MM.1S (cell line): ENCODE measurements around the gene BAG5.

Source experiments
- DNase-seq: peaks from one replicate; pipeline ENCODE4 v3.0.0-alpha.2; 2015
- H2AFZ ChIP-seq: fragments of 300-600 bp; sonication (generic); 2 replicates; pipeline ENCODE4 v1.6.0; 2016; ENCODE audit warnings: antibody characterized with exemption, low read length
- H3F3A ChIP-seq: fragments of 300-600 bp; sonication (generic); 2 replicates; pipeline ENCODE4 v1.6.1; 2016; ENCODE audit warnings: mild to moderate bottlenecking, antibody characterized with exemption, low read length, moderate library complexity, mixed read lengths; ENCODE audit not compliant: insufficient read depth
- H3K27ac ChIP-seq: fragments of 300-600 bp; sonication (generic); 2 replicates; pipeline ENCODE4 v1.5.1; 2016; ENCODE audit warnings: mild to moderate bottlenecking, low read length
- H3K27me3 ChIP-seq: fragments of 300-600 bp; sonication (generic); replicated peaks from 2 replicates; pipeline ENCODE4 v1.6.0; 2016; ENCODE audit warnings: low read length; ENCODE audit not compliant: insufficient read depth
- H3K36me3 ChIP-seq: fragments of 300-600 bp; sonication (generic); replicated peaks from 2 replicates; pipeline ENCODE4 v1.6.1; 2016; ENCODE audit warnings: mild to moderate bottlenecking, low read length, mixed read lengths; ENCODE audit not compliant: insufficient read depth
- H3K4me1 ChIP-seq: fragments of 300-600 bp; sonication (generic); 2 replicates; pipeline ENCODE4 v1.6.1; 2016; ENCODE audit warnings: low read length, mixed read lengths
- H3K4me2 ChIP-seq: fragments of 300-600 bp; sonication (generic); 2 replicates; pipeline ENCODE4 v1.6.0; 2016; ENCODE audit warnings: low read depth, low read length
- H3K4me3 ChIP-seq: fragments of 300-600 bp; sonication (generic); 2 replicates; pipeline ENCODE4 v1.5.1; 2016; ENCODE audit warnings: low read length, mixed read lengths
- H3K79me2 ChIP-seq: fragments of 300-600 bp; sonication (generic); 2 replicates; pipeline ENCODE4 v1.6.1; 2016; ENCODE audit warnings: mixed run types, low read length, mixed read lengths
- H3K9ac ChIP-seq: fragments of 300-600 bp; sonication (generic); 2 replicates; pipeline ENCODE4 v1.6.1; 2016; ENCODE audit warnings: low read length, mixed read lengths
- H3K9me2 ChIP-seq: fragments of 300-600 bp; sonication (generic); replicated peaks from 2 replicates; pipeline ENCODE4 v1.6.1; 2016; ENCODE audit warnings: mild to moderate bottlenecking, low read length, mixed read lengths; ENCODE audit not compliant: insufficient read depth
- H3K9me3 ChIP-seq: fragments of 300-600 bp; sonication (generic); replicated peaks from 2 replicates; pipeline ENCODE4 v1.6.1; 2016; ENCODE audit warnings: mild to moderate bottlenecking, low read length, mixed read lengths; ENCODE audit not compliant: insufficient read depth
- H4K20me1 ChIP-seq: fragments of 300-600 bp; sonication (generic); 2 replicates; pipeline ENCODE4 v1.6.1; 2016; ENCODE audit warnings: mild to moderate bottlenecking, low read length, moderate library complexity, mixed read lengths; ENCODE audit not compliant: insufficient read depth
- CTCF ChIP-seq: fragments of 300-600 bp; sonication (generic); IDR thresholded peaks from 2 replicates; pipeline ENCODE4 v1.5.1; 2016; ENCODE audit warnings: antibody characterized with exemption, low read length, mixed read lengths
- EZH2 ChIP-seq: fragments of 300-600 bp; sonication (generic); optimal IDR thresholded peaks from 2 replicates; pipeline ENCODE3; 2017; ENCODE audit warnings: low read depth, mild to moderate bottlenecking, antibody characterized with exemption, low read length, mixed read lengths
- EZH2phosphoT487 ChIP-seq: fragments of 300-600 bp; sonication (generic); IDR thresholded peaks from 2 replicates; pipeline ENCODE4 v1.6.1; 2018; ENCODE audit warnings: antibody characterized with exemption, low read length

Gene BAG5

GRCh38 chr14:103550451-103551337, 11.8 kb downstream of the BAG5 start:
- no peaks in the 10 kb centered on the region for H4K20me1 ChIP-seq
- H3K79me2 ChIP-seq, result no peaks in the 10 kb centered on the region
- TF ChIP-seq EZH2phosphoT487 (no peak), EZH2 (no peak), CTCF (no peak)
- H3K9me3 ChIP-seq, result no peaks in the 10 kb centered on the region
- no peaks in the 10 kb centered on the region for H3F3A ChIP-seq
- no peaks in the 10 kb centered on the region for H3K9me2 ChIP-seq
- no peak overlapping the region for H3K4me2 ChIP-seq
- no peaks in the 10 kb centered on the region for H3K27me3 ChIP-seq
- no peak for DNase-seq
- no peak overlapping the region for H2AFZ ChIP-seq
- no peak overlapping the region for H3K9ac ChIP-seq
- no peak overlapping the region for H3K4me3 ChIP-seq
- H3K27ac ChIP-seq, result no peak overlapping the region
- H3K36me3 ChIP-seq, result no peaks in the 10 kb centered on the region
- H3K4me1 ChIP-seq, result no peaks in the 10 kb centered on the region

DNA sequence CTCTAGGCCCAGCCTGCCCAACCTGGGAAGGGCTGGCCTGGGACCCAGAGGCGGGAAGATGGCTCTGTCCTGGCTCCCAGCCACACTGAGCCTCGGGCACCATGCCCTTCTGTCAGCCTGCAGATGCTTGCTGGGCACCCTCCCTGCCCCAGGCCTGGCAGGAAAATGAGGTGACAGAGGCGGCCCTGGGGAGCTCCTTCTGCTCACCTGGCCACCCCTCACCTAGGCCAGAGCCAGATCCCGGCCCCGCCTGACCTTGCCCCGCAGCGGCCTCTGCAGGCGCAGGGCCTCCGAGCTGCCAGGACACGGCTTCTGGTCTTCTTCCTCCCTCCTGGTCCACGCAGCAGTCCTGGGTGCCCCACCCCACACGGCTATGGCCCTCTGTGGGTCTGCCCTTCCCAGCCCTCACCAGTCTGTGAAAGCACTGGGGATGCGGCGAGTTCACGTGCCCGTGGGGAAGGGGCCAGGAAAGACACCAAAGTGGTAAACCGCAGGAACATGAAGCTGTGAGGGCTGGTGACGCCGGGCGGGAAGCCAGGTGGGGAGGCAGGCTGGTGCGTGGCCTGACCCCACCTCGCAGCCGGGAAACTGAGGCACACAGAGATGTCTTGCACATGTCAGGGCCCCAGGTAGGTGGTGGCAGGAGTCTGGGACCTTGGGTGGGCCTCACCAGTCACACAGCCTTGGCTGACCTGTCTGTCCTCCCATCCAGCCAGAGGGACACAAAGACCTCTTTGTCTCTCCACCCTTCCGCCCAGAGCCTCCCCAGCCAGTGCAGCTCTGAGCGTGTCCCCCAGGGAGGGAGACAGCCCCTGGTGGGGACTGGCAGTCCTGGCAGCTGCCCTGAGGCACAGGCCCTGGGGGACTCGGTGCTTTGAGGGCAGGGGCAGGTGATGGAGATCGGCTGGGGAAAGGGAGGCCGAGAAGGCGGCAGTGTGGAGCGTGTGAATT, 12.8 kb downstream of the BAG5 start:
- H2AFZ ChIP-seq, result no peak overlapping the region
- no peak overlapping the region for H3K9ac ChIP-seq
- no peaks in the 10 kb centered on the region for H3K79me2 ChIP-seq
- no peaks in the 10 kb centered on the region for H3K9me2 ChIP-seq
- H3K4me3 ChIP-seq, result no peak overlapping the region
- H3F3A ChIP-seq, result no peaks in the 10 kb centered on the region
- DNase-seq, result no peak
- no peaks in the 10 kb centered on the region for H3K36me3 ChIP-seq
- H3K4me2 ChIP-seq, result no peak overlapping the region
- TF ChIP-seq EZH2 (no peak), EZH2phosphoT487 (no peak)
- no peaks in the 10 kb centered on the region for H3K9me3 ChIP-seq
- no peaks in the 10 kb centered on the region for H3K4me1 ChIP-seq
- no peak overlapping the region for H3K27ac ChIP-seq
- H4K20me1 ChIP-seq, result no peaks in the 10 kb centered on the region
- H3K27me3 ChIP-seq, result no peaks in the 10 kb centered on the region

GRCh38 chr14:103548463-103549351, 13.8 kb downstream of the BAG5 start:
- Histone ChIP-seq H2AFZ (no peak overlapping the region), H3K9ac (no peak overlapping the region), H3K9me2 (no peaks in the 10 kb centered on the region), H3K4me1 (no peaks in the 10 kb centered on the region), H3K27ac (no peak overlapping the region), H3K4me3 (no peak overlapping the region), H3K79me2 (no peaks in the 10 kb centered on the region), H3K4me2 (no peak overlapping the region), H4K20me1 (no peaks in the 10 kb centered on the region), H3K27me3 (no peaks in the 10 kb centered on the region), H3K9me3 (no peaks in the 10 kb centered on the region), H3F3A (no peaks in the 10 kb centered on the region), H3K36me3 (no peaks in the 10 kb centered on the region)
- TF ChIP-seq EZH2, result no peak
- no peak for TF ChIP-seq CTCF
- no peak for TF ChIP-seq EZH2phosphoT487
- no peak for DNase-seq
